Endothelial cell of umbilical vein (primary cell): ENCODE measurements around the gene SMOC2.

Source experiments
- EZH2 ChIP-seq: IDR thresholded peaks from 2 replicates; pipeline ENCODE4 v1.6.1; 2012; ENCODE audit warnings: borderline replicate concordance, low read depth, mild to moderate bottlenecking, moderate library complexity, low read length, inconsistent platforms; ENCODE audit not compliant: severe bottlenecking
- POLR2A ChIP-seq: IDR thresholded peaks from 2 replicates; pipeline ENCODE4 v1.6.1; 2012; ENCODE audit warnings: low read depth, mild to moderate bottlenecking, control low read depth, low read length
- TF ChIP-seq, protein P1 (sequence below), 2 donors: IDR thresholded peaks; 1 replicate in 1 of 2; 2 replicates in 1 of 2; pipeline ENCODE4 v1.5.1; 2011; ENCODE audit warnings: low read length in 2 of 2, mild to moderate bottlenecking in 2 of 2, moderate library complexity in 2 of 2, control low read depth in 1 of 2, inconsistent platforms in 1 of 2, low read depth in 1 of 2; ENCODE audit not compliant: insufficient read depth in 1 of 2; ENCODE audit errors: extremely low read depth in 1 of 2

DNA sequence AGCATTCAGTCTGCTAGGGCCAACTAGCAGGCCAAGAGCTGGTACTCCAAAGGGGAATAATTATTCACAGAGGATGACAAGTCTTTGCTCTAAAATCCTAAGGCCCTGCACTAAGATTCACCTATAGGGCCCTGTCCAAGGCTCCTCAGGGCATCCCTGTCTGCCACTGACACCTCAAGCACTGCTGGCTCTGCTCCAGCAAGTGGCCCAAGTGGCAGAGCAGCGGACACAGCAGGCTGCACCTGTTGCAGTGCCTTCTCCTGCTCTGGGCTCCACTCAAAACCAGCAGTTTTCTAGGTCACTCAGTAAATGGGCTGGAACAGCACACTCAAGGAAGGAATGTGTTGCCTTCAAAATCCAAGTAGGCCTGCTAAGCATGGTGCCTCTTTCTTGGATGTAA is 36.4 kb upstream of the SMOC2 start:
- TF ChIP-seq, protein P1, sequence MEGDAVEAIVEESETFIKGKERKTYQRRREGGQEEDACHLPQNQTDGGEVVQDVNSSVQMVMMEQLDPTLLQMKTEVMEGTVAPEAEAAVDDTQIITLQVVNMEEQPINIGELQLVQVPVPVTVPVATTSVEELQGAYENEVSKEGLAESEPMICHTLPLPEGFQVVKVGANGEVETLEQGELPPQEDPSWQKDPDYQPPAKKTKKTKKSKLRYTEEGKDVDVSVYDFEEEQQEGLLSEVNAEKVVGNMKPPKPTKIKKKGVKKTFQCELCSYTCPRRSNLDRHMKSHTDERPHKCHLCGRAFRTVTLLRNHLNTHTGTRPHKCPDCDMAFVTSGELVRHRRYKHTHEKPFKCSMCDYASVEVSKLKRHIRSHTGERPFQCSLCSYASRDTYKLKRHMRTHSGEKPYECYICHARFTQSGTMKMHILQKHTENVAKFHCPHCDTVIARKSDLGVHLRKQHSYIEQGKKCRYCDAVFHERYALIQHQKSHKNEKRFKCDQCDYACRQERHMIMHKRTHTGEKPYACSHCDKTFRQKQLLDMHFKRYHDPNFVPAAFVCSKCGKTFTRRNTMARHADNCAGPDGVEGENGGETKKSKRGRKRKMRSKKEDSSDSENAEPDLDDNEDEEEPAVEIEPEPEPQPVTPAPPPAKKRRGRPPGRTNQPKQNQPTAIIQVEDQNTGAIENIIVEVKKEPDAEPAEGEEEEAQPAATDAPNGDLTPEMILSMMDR (IDR thresholded peaks at IDR 0.05; ENCODE audit: extremely low read depth in 1 of 2, insufficient read depth in 1 of 2, low read depth in 1 of 2, low read length in 2 of 2): no peak
- TF ChIP-seq EZH2 (no peak), POLR2A (no peak)
